ENCODE measurements around the gene NLGN1.

The NLGN1 gene

GRCh38 chr3:173660645-173661299 lies 263.2 kb downstream of the NLGN1 start:
- Histone ChIP-seq H3K9ac (ENCODE audit: low read length) (no peak overlapping the region), H3K79me2 (ENCODE audit: insufficient read depth, low read length) (no peaks in the 10 kb centered on the region), H3K4me3 (ENCODE audit: low read depth, low read length, poor library complexity, severe bottlenecking) (no peak overlapping the region), H3K9me2 (ENCODE audit: low read depth, low read length) (no peaks in the 10 kb centered on the region), H3K9me3 (ENCODE audit: low read length) (no peaks in the 10 kb centered on the region), H2AFZ (ENCODE audit: low read length) (no peak overlapping the region), H3K27ac (ENCODE audit: low read depth, low read length, poor library complexity, severe bottlenecking) (no peak overlapping the region), H3K4me2 (ENCODE audit: low read length) (no peak overlapping the region), H3K36me3 (ENCODE audit: insufficient read depth, low read length) (no peaks in the 10 kb centered on the region), H3K4me1 (ENCODE audit: insufficient read depth, low read length, severe bottlenecking) (no peaks in the 10 kb centered on the region), H3F3A (ENCODE audit: insufficient read depth, low read length) (no peaks in the 10 kb centered on the region), H3K27me3 (ENCODE audit: insufficient read depth, low read length) (no peaks in the 10 kb centered on the region), H4K20me1 (ENCODE audit: insufficient read depth, low read length) (no peaks in the 10 kb centered on the region)
- no peak for TF ChIP-seq EZH2 (IDR thresholded peaks at IDR 0.05; ENCODE audit: borderline replicate concordance, low read length)
- TF ChIP-seq, protein P1, sequence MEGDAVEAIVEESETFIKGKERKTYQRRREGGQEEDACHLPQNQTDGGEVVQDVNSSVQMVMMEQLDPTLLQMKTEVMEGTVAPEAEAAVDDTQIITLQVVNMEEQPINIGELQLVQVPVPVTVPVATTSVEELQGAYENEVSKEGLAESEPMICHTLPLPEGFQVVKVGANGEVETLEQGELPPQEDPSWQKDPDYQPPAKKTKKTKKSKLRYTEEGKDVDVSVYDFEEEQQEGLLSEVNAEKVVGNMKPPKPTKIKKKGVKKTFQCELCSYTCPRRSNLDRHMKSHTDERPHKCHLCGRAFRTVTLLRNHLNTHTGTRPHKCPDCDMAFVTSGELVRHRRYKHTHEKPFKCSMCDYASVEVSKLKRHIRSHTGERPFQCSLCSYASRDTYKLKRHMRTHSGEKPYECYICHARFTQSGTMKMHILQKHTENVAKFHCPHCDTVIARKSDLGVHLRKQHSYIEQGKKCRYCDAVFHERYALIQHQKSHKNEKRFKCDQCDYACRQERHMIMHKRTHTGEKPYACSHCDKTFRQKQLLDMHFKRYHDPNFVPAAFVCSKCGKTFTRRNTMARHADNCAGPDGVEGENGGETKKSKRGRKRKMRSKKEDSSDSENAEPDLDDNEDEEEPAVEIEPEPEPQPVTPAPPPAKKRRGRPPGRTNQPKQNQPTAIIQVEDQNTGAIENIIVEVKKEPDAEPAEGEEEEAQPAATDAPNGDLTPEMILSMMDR (IDR thresholded peaks at IDR 0.05; ENCODE audit: low read length): no peak

- no peaks in the 10 kb centered on the region for H4K20me1 ChIP-seq (ENCODE audit: insufficient read depth, low read length)
- H3K4me1 ChIP-seq (ENCODE audit: insufficient read depth, low read length, severe bottlenecking): no peaks in the 10 kb centered on the region
- H3F3A ChIP-seq (ENCODE audit: insufficient read depth, low read length): no peaks in the 10 kb centered on the region
- no peak overlapping the region for H3K9ac ChIP-seq (ENCODE audit: low read length)
- H3K4me2 ChIP-seq (ENCODE audit: low read length): no peak overlapping the region
- H3K4me3 ChIP-seq (ENCODE audit: low read depth, low read length, poor library complexity, severe bottlenecking): no peak overlapping the region
- no peaks in the 10 kb centered on the region for H3K9me3 ChIP-seq (ENCODE audit: low read length)
- H2AFZ ChIP-seq (ENCODE audit: low read length): no peak overlapping the region
- no peak overlapping the region for H3K27ac ChIP-seq (ENCODE audit: low read depth, low read length, poor library complexity, severe bottlenecking)
- H3K36me3 ChIP-seq (ENCODE audit: insufficient read depth, low read length): no peaks in the 10 kb centered on the region
- no peaks in the 10 kb centered on the region for H3K9me2 ChIP-seq (ENCODE audit: low read depth, low read length)
- TF ChIP-seq EZH2 (IDR thresholded peaks at IDR 0.05; ENCODE audit: borderline replicate concordance, low read length): no peak
- TF ChIP-seq, protein P1 (IDR thresholded peaks at IDR 0.05; ENCODE audit: low read length): no peak
- no peaks in the 10 kb centered on the region for H3K79me2 ChIP-seq (ENCODE audit: insufficient read depth, low read length)
- no peaks in the 10 kb centered on the region for H3K27me3 ChIP-seq (ENCODE audit: insufficient read depth, low read length)
Observed at GRCh38 chr3:173663696-173664111, 266.2 kb downstream of the NLGN1 start.

- H3K36me3 ChIP-seq (ENCODE audit: insufficient read depth, low read length): no peaks in the 10 kb centered on the region
- no peaks in the 10 kb centered on the region for H3F3A ChIP-seq (ENCODE audit: insufficient read depth, low read length)
- no peak overlapping the region for H2AFZ ChIP-seq (ENCODE audit: low read length)
- no peaks in the 10 kb centered on the region for H3K27me3 ChIP-seq (ENCODE audit: insufficient read depth, low read length)
- H4K20me1 ChIP-seq (ENCODE audit: insufficient read depth, low read length): no peaks in the 10 kb centered on the region
- H3K27ac ChIP-seq (ENCODE audit: low read depth, low read length, poor library complexity, severe bottlenecking): no peak overlapping the region
- H3K4me3 ChIP-seq (ENCODE audit: low read depth, low read length, poor library complexity, severe bottlenecking): no peak overlapping the region
- no peaks in the 10 kb centered on the region for H3K9me2 ChIP-seq (ENCODE audit: low read depth, low read length)
- no peaks in the 10 kb centered on the region for H3K4me1 ChIP-seq (ENCODE audit: insufficient read depth, low read length, severe bottlenecking)
- H3K9me3 ChIP-seq (ENCODE audit: low read length): no peaks in the 10 kb centered on the region
- no peak overlapping the region for H3K4me2 ChIP-seq (ENCODE audit: low read length)
- TF ChIP-seq, protein P1 (IDR thresholded peaks at IDR 0.05; ENCODE audit: low read length): no peak
- TF ChIP-seq EZH2 (IDR thresholded peaks at IDR 0.05; ENCODE audit: borderline replicate concordance, low read length): no peak
- H3K79me2 ChIP-seq (ENCODE audit: insufficient read depth, low read length): no peaks in the 10 kb centered on the region
- H3K9ac ChIP-seq (ENCODE audit: low read length): no peak overlapping the region
Observed at GRCh38 chr3:173676094-173676493, 278.6 kb downstream of the NLGN1 start.

All from OCI-LY1 (cell line).